HepG2 (cell line): ENCODE measurements around the gene FBN3. TPM values are rescaled to one million over a fixed set of nuclear protein-coding genes. Genes with fewer than 3 reads are reported as not detected.

Experiments
- FOXA3 ChIP-seq: IDR thresholded peaks from 2 replicates; pipeline ENCODE4 v1.6.1; 2016; ENCODE audit warnings: missing genetic modification reagents, missing compliant biosample characterization
- MAZ ChIP-seq, 2 experiments: sonication (generic) in 1 of 2; formaldehyde crosslinking in 1 of 2; IDR thresholded peaks; 2 replicates each; pipeline versions ENCODE4 v1.5.0 to v1.6.1; 2012 to 2020; ENCODE audit warnings: low read depth in 2 of 2, mild to moderate bottlenecking in 2 of 2, borderline replicate concordance in 1 of 2, improper control_type of control experiment in 1 of 2, low read length in 1 of 2, missing genetic modification reagents in 1 of 2, moderate library complexity in 1 of 2
- ZNF503 ChIP-seq: sonication (generic); formaldehyde crosslinking; IDR thresholded peaks from 2 replicates; pipeline ENCODE4 v1.4.0; 2020; ENCODE audit warnings: missing genetic modification reagents
- ZNF746 ChIP-seq: sonication (generic); formaldehyde crosslinking; IDR thresholded peaks from 2 replicates; pipeline ENCODE4 v1.8.0; 2022; ENCODE audit warnings: mild to moderate bottlenecking, missing genetic modification reagents
- polyA plus RNA-seq, 8 experiments: library from polyadenylated mRNA; depleted of rRNA in 3 of 8; stranded (reverse) in 7 of 8; unstranded in 1 of 8; fragments of >200 nt; fragmentation: Illumina TruSeq in 4 of 8; extraction: Trizol in 4 of 8; gene quantifications; 2 replicates each; pipeline versions ENCODE4 v1.2.1 to v1.2.3, GENCODE V29; 2011 to 2016; ENCODE audit warnings: low read depth in 4 of 8, missing spikeins in 1 of 8, mixed read lengths in 1 of 8; ENCODE audit not compliant: insufficient read depth in 1 of 8
- total RNA-seq, 5 experiments: library from RNA; depleted of rRNA; stranded (reverse); fragments of >200 nt; fragmentation: Illumina TruSeq; extraction: Trizol; gene quantifications; 2 replicates each; pipeline ENCODE4 v1.2.3, GENCODE V29; 2016; ENCODE audit warnings: low read depth in 1 of 5
- TF ChIP-seq, protein P1 (sequence below): sonication (generic); formaldehyde crosslinking; IDR thresholded peaks from 2 replicates; pipeline ENCODE4 v1.4.0; 2020; ENCODE audit warnings: missing genetic modification reagents
- TF ChIP-seq, protein P2 (sequence below): IDR thresholded peaks from 2 replicates; pipeline ENCODE4 v1.6.1; 2016

FBN3 gene
- total and polyA plus RNA-seq, 2 of the 13 experiments (the other 11 are each of a cell fraction or from before 2014, with no cell fraction given) = 0.20 to 1.3 TPM

DNA sequence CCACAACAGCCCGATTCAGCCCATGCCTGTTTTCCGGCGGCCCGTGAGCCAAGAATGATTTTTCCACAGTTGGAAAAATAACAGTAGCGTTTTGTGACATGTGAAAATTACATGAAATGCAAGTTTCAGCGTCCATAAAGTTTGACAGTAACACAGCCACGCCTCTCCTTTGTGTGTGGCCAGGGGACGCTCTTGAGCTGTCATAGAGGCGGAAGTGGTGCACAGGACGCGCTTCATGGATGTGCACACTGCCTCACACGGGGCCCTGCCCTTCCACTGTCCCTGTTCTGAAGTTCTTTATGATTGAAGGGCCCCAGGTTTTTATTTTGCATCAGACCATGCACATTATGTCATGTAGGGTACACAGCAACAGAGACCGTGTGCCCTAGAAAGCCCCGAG is 131.6 kb downstream of the FBN3 start (continued):
- TF ChIP-seq, protein P1, sequence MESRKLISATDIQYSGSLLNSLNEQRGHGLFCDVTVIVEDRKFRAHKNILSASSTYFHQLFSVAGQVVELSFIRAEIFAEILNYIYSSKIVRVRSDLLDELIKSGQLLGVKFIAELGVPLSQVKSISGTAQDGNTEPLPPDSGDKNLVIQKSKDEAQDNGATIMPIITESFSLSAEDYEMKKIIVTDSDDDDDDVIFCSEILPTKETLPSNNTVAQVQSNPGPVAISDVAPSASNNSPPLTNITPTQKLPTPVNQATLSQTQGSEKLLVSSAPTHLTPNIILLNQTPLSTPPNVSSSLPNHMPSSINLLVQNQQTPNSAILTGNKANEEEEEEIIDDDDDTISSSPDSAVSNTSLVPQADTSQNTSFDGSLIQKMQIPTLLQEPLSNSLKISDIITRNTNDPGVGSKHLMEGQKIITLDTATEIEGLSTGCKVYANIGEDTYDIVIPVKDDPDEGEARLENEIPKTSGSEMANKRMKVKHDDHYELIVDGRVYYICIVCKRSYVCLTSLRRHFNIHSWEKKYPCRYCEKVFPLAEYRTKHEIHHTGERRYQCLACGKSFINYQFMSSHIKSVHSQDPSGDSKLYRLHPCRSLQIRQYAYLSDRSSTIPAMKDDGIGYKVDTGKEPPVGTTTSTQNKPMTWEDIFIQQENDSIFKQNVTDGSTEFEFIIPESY (CRISPR knock-in tag) = peak; percentile 80
- no peak for TF ChIP-seq ZNF746 (CRISPR knock-in tag)
- TF ChIP-seq ZNF503 = no peak
- no peak for TF ChIP-seq MAZ (IDR thresholded peaks at IDR 0.05; ENCODE audit: borderline replicate concordance, low read depth, low read length)
- TF ChIP-seq MAZ (CRISPR knock-in tag; IDR thresholded peaks at IDR 0.05; ENCODE audit: low read depth) = 0 out of 2 replicates have a peak, but pooled peaks have one; percentile 22
- TF ChIP-seq, protein P2, sequence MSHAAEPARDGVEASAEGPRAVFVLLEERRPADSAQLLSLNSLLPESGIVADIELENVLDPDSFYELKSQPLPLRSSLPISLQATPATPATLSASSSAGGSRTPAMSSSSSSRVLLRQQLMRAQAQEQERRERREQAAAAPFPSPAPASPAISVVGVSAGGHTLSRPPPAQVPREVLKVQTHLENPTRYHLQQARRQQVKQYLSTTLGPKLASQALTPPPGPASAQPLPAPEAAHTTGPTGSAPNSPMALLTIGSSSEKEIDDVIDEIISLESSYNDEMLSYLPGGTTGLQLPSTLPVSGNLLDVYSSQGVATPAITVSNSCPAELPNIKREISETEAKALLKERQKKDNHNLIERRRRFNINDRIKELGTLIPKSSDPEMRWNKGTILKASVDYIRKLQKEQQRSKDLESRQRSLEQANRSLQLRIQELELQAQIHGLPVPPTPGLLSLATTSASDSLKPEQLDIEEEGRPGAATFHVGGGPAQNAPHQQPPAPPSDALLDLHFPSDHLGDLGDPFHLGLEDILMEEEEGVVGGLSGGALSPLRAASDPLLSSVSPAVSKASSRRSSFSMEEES = no peak
- 0 out of 2 replicates have a peak, but pooled peaks have one; percentile 30 for TF ChIP-seq FOXA3 (CRISPR knock-in tag)
- TF ChIP-seq, all 625 proteins: peak for 16

Other genes starting within 250 kb of the FBN3 start
- 8.7 and 10.8 TPM in 2 replicates for gene MAP2K7, start 245.7 kb downstream of the FBN3 start, total RNA-seq (2016; rRNA removed; fragmentation: Illumina TruSeq; extraction: Trizol)
- gene MAP2K7, start 245.7 kb downstream of the FBN3 start, polyA plus RNA-seq (2011; rRNA removed) = 9.0 and 14.8 TPM in 2 replicates
- gene TGFBR3L, start 234.8 kb downstream of the FBN3 start, total RNA-seq (2016; rRNA removed; fragmentation: Illumina TruSeq; extraction: Trizol) = 0.83 and 1.0 TPM in 2 replicates
- gene TGFBR3L, start 234.8 kb downstream of the FBN3 start, polyA plus RNA-seq (2011; rRNA removed) = 0.14 and 0.20 TPM in 2 replicates
- 9.5 and 10.2 TPM in 2 replicates for gene SNAPC2, start 229.3 kb downstream of the FBN3 start, total RNA-seq (2016; rRNA removed; fragmentation: Illumina TruSeq; extraction: Trizol)
- gene SNAPC2, start 229.3 kb downstream of the FBN3 start, polyA plus RNA-seq (2011; rRNA removed) = 12.7 and 14.9 TPM in 2 replicates
- gene CTXN1, start 223.5 kb downstream of the FBN3 start, total RNA-seq (2016; rRNA removed; fragmentation: Illumina TruSeq; extraction: Trizol) = 0.11 and 0.36 TPM in 2 replicates
- gene CTXN1, start 223.5 kb downstream of the FBN3 start, polyA plus RNA-seq (2011; rRNA removed) = 0.12 TPM in 1 of 2 replicates, not detected in the other
- gene TIMM44, start 205.9 kb downstream of the FBN3 start, total RNA-seq (2016; rRNA removed; fragmentation: Illumina TruSeq; extraction: Trizol) = 71.5 and 72.6 TPM in 2 replicates
- 42.9 and 49.4 TPM in 2 replicates for gene TIMM44, start 205.9 kb downstream of the FBN3 start, polyA plus RNA-seq (2011; rRNA removed)
- 38.4 and 58.2 TPM in 2 replicates for gene ELAVL1, start 144.0 kb downstream of the FBN3 start, total RNA-seq (2016; rRNA removed; fragmentation: Illumina TruSeq; extraction: Trizol)
- gene ELAVL1, start 144.0 kb downstream of the FBN3 start, polyA plus RNA-seq (2011; rRNA removed) = 25.6 and 27.9 TPM in 2 replicates
- not detected in 2 replicates for gene CCL25, start 96.8 kb downstream of the FBN3 start, total RNA-seq (2016; rRNA removed; fragmentation: Illumina TruSeq; extraction: Trizol)
- gene CCL25, start 96.8 kb downstream of the FBN3 start, polyA plus RNA-seq (2011; rRNA removed) = not detected in 2 replicates
- gene CERS4, start 59.8 kb upstream of the FBN3 start, total RNA-seq (2016; rRNA removed; fragmentation: Illumina TruSeq; extraction: Trizol) = 47.4 and 83.5 TPM in 2 replicates
- 74.7 and 97.6 TPM in 2 replicates for gene CERS4, start 59.8 kb upstream of the FBN3 start, polyA plus RNA-seq (2011; rRNA removed)
- 44.4 and 99.9 TPM in 2 replicates for gene CD320, start 158.8 kb upstream of the FBN3 start, total RNA-seq (2016; rRNA removed; fragmentation: Illumina TruSeq; extraction: Trizol)
- gene CD320, start 158.8 kb upstream of the FBN3 start, polyA plus RNA-seq (2011; rRNA removed) = 79.9 and 83.1 TPM in 2 replicates
- 57.2 and 64.5 TPM in 2 replicates for gene NDUFA7, start 171.8 kb upstream of the FBN3 start, total RNA-seq (2016; rRNA removed; fragmentation: Illumina TruSeq; extraction: Trizol)
- gene NDUFA7, start 171.8 kb upstream of the FBN3 start, polyA plus RNA-seq (2011; rRNA removed) = 71.5 and 75.3 TPM in 2 replicates
- gene RPS28, start 171.9 kb upstream of the FBN3 start, total RNA-seq (2016; rRNA removed; fragmentation: Illumina TruSeq; extraction: Trizol) = 281 and 319 TPM in 2 replicates
- gene RPS28, start 171.9 kb upstream of the FBN3 start, polyA plus RNA-seq (2011; rRNA removed) = 521 and 545 TPM in 2 replicates
- gene KANK3, start 193.7 kb upstream of the FBN3 start, total RNA-seq (2016; rRNA removed; fragmentation: Illumina TruSeq; extraction: Trizol) = 0.15 and 0.18 TPM in 2 replicates
- 0.20 and 0.73 TPM in 2 replicates for gene KANK3, start 193.7 kb upstream of the FBN3 start, polyA plus RNA-seq (2011; rRNA removed)
- 0.20 and 0.80 TPM in 2 replicates for gene ANGPTL4, start 214.6 kb upstream of the FBN3 start, total RNA-seq (2016; rRNA removed; fragmentation: Illumina TruSeq; extraction: Trizol)
- gene ANGPTL4, start 214.6 kb upstream of the FBN3 start, polyA plus RNA-seq (2011; rRNA removed) = 21.7 and 39.9 TPM in 2 replicates
- gene RAB11B, start 240.8 kb upstream of the FBN3 start, total RNA-seq (2016; rRNA removed; fragmentation: Illumina TruSeq; extraction: Trizol) = 6.0 and 11.5 TPM in 2 replicates
- gene RAB11B, start 240.8 kb upstream of the FBN3 start, polyA plus RNA-seq (2011; rRNA removed) = 28.4 and 39.6 TPM in 2 replicates